HEK293 (cell line): ENCODE results near the gene ZFAND5.

Experiments used
- ELK4 ChIP-seq: IDR thresholded peaks from 2 replicates; pipeline ENCODE4 v1.6.1; 2011; ENCODE audit warnings: mild to moderate bottlenecking, low read depth, low read length, borderline replicate concordance
- PBX3 ChIP-seq: sonication (generic); formaldehyde crosslinking; IDR thresholded peaks from 2 replicates; pipeline ENCODE4 v1.8.1; 2022; ENCODE audit warnings: mild to moderate bottlenecking, moderate library complexity, missing genetic modification reagents

- TF ChIP-seq PBX3, result no peak
- TF ChIP-seq ELK4, result no peak
These were observed 49.3 kb downstream of the ZFAND5 start for GRCh38 chr9:72315510-72316311.
